Adrenal gland (tissue), 12 donors: ENCODE data around the gene PPP1R9A. TPM values are rescaled to one million over a fixed set of nuclear protein-coding genes. Genes with fewer than 3 reads are reported as not detected.

Experiments used
- DNase-seq, 7 donors: peaks; one replicate each; pipeline ENCODE4 v3.0.0-alpha.2; 2019 to 2020
- H3K27ac ChIP-seq, 5 donors: fragments of 200-600 bp; sonication (generic) in 4 of 5; 1 replicate in 3 of 5; 2 replicates in 2 of 5; pipeline versions ENCODE4 v1.5.1 to v1.8.0; 2016 to 2020; ENCODE audit warnings: mild to moderate bottlenecking in 1 of 5
- H3K27me3 ChIP-seq: fragments of 200-600 bp; 2 replicates; pipeline ENCODE4 v1.8.0; 2021
- H3K36me3 ChIP-seq, 2 donors: fragments of 200-600 bp; replicated peaks in 1 of 2; 1 replicate in 1 of 2; 2 replicates in 1 of 2; pipeline versions ENCODE4 v1.5.1 to v1.8.0; 2018 to 2022
- H3K4me1 ChIP-seq, 2 donors: fragments of 200-600 bp; replicated peaks in 1 of 2; 1 replicate in 1 of 2; 2 replicates in 1 of 2; pipeline versions ENCODE4 v1.5.1 to v1.8.0; 2018 to 2021
- H3K4me3 ChIP-seq, 4 donors: fragments of 200-600 bp; sonication (generic) in 3 of 4; one replicate each; pipeline ENCODE4 v1.5.1; 2016 to 2018
- H3K9me3 ChIP-seq, 3 donors: fragments of 200-600 bp; sonication (generic) in 1 of 3; replicated peaks in 1 of 3; 1 replicate in 2 of 3; 2 replicates in 1 of 3; pipeline versions ENCODE4 v1.5.1 to v1.8.0; 2016 to 2021
- CTCF ChIP-seq, 6 experiments: fragments of 450-650 bp in 4 of 6; fragments of 200-600 bp in 2 of 6; sonication (generic) in 1 of 6; IDR thresholded peaks; 1 replicate in 5 of 6; 2 replicates in 1 of 6; pipeline versions ENCODE4 v1.5.1 to v1.8.0; 2016 to 2021; ENCODE audit warnings: antibody characterized with exemption in 6 of 6, mild to moderate bottlenecking in 2 of 6, moderate library complexity in 1 of 6
- POLR2A ChIP-seq, 2 donors: fragments of 450-650 bp; IDR thresholded peaks; one replicate each; pipeline ENCODE4 v1.6.1; 2017; ENCODE audit warnings: antibody characterized with exemption in 2 of 2, mild to moderate bottlenecking in 2 of 2, moderate library complexity in 1 of 2
- WGBS, 4 donors: extraction: QIAGEN DNeasy Blood & Tissue Kit in 2 of 4; methylation state at CpG; one replicate each; pipeline versions ENCODE4 v1.1.5 to v1.1.7; 2013 to 2017; 5-methylcytosine and 5-hydroxymethylcytosine counted together
- intact Hi-C, 2 donors: fragments of 100-400 bp; cut with DNase I; formaldehyde crosslinking; loops; one replicate each; pipeline versions ENCODE4 v1.14.1 to v1.15.0; 2022 to 2023
- polyA plus RNA-seq, 3 donors: library from polyadenylated mRNA; stranded (reverse); fragments of 200-250 nt in 2 of 3; fragments of 350-450 nt in 1 of 3; fragmentation: Illumina TruSeq in 1 of 3; extraction: RNeasy Lipid Tissue Mini Kit (QIAGEN cat#74804) in 1 of 3; gene quantifications; one replicate each; pipeline ENCODE4 v1.2.3, GENCODE V29; 2013 to 2014
- total RNA-seq, 9 donors: library from RNA; depleted of rRNA in 4 of 9; stranded (reverse); fragments of >200 nt in 4 of 9; fragments of 120-200 nt in 1 of 9; fragmentation: NEBNext Ultra II Directional in 1 of 9; extraction: Animal tissue kit (Norgen Biotek cat#: 25700) in 1 of 9; gene quantifications; one replicate each; pipeline versions ENCODE4 v1.1.0 to v1.2.4, GENCODE V29; 2013 to 2023
- donor health status: healthy with polysubstance abuse.
- donor health status: Bipolar disorder and iron deficiency.
- donor health status: DM: yes; HTN: yes; CAD: no.
- donor health status: DM: no; HTN: no; CAD: no.
- donor health status: DM: no; HTN: no; CAD: no.
- donor health status: DM: yes; HTN: yes; CAD: no.

Gene PPP1R9A
- total and polyA plus RNA-seq, 12 donors, result 7.2 to 86.0 (median 40.6) TPM

DNA sequence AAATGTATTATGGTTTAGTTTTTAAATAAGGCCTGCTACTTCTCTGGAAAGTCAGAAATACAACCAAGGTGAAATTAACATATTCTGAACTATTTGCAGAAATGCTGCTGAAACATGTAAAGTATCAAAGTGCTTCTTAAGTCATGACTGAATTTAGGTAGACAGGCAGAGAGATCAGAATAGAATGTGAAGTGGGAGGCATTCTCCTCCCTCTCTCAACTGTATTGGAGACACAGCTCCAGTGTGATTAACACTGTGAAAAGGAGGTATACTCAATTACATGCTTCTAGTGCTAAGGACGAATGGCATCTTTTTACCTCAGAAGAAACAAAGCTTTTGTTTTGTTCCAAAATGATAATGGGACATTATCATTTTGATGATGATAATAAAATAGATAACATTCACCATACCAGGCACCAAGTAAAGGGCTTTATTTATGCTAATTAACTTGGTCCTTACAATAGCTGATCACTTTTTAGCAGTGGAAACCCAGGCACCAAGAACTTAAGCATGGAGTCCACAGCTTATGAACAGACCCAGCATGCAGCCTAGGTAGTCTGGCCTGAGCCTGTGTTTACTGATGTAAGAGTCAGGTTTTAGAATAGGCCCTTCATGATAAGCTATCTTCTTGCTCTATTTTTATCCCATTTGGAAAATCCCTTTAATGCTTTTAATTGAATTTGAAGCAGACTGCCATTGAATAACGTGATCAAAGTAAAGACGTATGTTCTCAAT lies 26.0 kb downstream of the PPP1R9A start:
- peak in 2 of 7 donors; percentile 12 to 15 for DNase-seq
- Histone ChIP-seq H3K27ac (peak overlapping the region in 2 of 5 donors; percentile 2 to 10), H3K27me3 (no peaks in the 10 kb centered on the region), H3K4me1 (peaks cover 0 to 22% of the 10 kb centered on the region in 2 donors), H3K36me3 (no peaks in the 10 kb centered on the region), H3K4me3 (no peak overlapping the region), H3K9me3 (no peaks in the 10 kb centered on the region)
- 29 to 42% (median 34%) methylated on average over 3 of the region's 3 CpGs for WGBS, 4 donors
- TF ChIP-seq POLR2A (IDR thresholded peaks at IDR 0.05) (no peak), CTCF (IDR thresholded peaks at IDR 0.05) (no peak)
- intact Hi-C loops, result no loop called here

GRCh38 chr7:94939395-94939794 lies 32.0 kb downstream of the PPP1R9A start:
- H3K4me3 ChIP-seq, result no peak overlapping the region
- no peaks in the 10 kb centered on the region for H3K9me3 ChIP-seq
- no peaks in the 10 kb centered on the region for H3K27me3 ChIP-seq
- H3K27ac ChIP-seq, result no peak overlapping the region
- TF ChIP-seq CTCF (IDR thresholded peaks at IDR 0.05) (no peak), POLR2A (IDR thresholded peaks at IDR 0.05) (no peak)
- no peaks in the 10 kb centered on the region for H3K36me3 ChIP-seq
- peaks cover 8 to 25% of the 10 kb centered on the region in 2 donors for H3K4me1 ChIP-seq
- intact Hi-C loops, result no loop called here
- no peak for DNase-seq

DNA sequence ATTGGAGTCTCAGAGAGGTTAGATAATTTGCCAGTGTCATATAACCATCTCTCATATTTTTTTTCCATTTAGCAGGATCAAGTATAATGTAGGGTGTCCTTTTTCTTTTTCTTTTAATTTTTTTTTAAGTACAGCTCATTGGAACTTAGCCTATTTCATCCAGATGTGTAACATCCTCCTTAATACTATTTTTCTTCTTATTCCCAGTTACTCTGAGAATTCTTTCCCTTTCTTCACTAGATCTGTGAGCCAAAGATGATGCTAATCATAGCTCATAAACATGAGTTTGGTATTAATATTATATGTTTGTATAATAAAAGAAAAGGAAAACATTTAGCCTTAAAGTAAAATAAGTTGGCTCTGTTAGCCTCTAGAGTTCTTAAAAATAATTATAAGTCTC lies 32.8 kb downstream of the PPP1R9A start:
- intact Hi-C loops, result no loop called here
- no peak for DNase-seq
- H3K9me3 ChIP-seq, result no peaks in the 10 kb centered on the region
- no peaks in the 10 kb centered on the region for H3K36me3 ChIP-seq
- TF ChIP-seq POLR2A (IDR thresholded peaks at IDR 0.05) (no peak), CTCF (IDR thresholded peaks at IDR 0.05) (no peak)
- H3K4me3 ChIP-seq, result no peak overlapping the region
- no peaks in the 10 kb centered on the region for H3K27me3 ChIP-seq
- H3K4me1 ChIP-seq, result peaks cover 12 to 27% of the 10 kb centered on the region in 2 donors
- no peak overlapping the region for H3K27ac ChIP-seq

GRCh38 chr7:94941844-94942632 lies 34.6 kb downstream of the PPP1R9A start:
- Histone ChIP-seq H3K36me3 (no peaks in the 10 kb centered on the region), H3K27ac (no peak overlapping the region), H3K4me1 (peaks cover 12 to 27% of the 10 kb centered on the region in 2 donors), H3K4me3 (no peak overlapping the region), H3K9me3 (no peaks in the 10 kb centered on the region), H3K27me3 (no peaks in the 10 kb centered on the region)
- no peak for TF ChIP-seq CTCF (IDR thresholded peaks at IDR 0.05)
- TF ChIP-seq POLR2A (IDR thresholded peaks at IDR 0.05), result no peak
- intact Hi-C loops, result no loop called here
- no peak for DNase-seq
- WGBS, 4 donors, result 89 to 92% (median 90%) methylated on average over 3 of the region's 3 CpGs
